SHP77 (cell line): ENCODE results near the gene RPAP3.

ENCODE experiments used
- DNase-seq, 2 experiments: peaks; one replicate each; lab custom pipeline; 2025; lab: John Stamatoyannopoulos, UW

The RPAP3 gene

DNA sequence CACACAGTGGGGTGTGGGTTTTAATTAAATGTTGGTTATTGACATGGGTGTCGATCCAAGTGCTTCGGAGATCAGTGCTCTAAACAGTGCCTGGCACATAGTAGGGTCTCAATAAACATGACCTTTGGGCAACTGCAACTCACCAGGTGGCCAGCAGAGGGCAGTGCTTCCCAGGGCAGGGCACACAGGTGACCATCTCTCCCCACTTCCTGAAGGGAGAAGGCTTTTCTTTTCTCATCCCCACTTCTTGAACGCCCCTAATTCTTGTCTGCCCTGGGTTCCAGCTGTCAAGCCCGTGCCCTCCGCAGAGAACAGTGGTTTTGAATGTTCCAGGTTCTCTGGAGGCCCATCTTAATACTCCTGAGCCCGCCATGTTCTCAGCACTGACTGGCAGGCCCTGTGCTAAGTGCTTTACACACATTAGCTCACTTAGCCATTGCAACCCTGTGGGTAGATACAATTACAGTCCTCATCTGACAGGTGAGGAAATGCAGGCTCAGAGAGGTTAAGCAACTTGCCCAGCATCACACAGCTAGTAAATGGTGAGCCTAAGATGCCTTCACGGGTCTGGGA lies 36.5 kb upstream of the RPAP3 start:
- peak; percentile 13 to 21 for DNase-seq

DNA sequence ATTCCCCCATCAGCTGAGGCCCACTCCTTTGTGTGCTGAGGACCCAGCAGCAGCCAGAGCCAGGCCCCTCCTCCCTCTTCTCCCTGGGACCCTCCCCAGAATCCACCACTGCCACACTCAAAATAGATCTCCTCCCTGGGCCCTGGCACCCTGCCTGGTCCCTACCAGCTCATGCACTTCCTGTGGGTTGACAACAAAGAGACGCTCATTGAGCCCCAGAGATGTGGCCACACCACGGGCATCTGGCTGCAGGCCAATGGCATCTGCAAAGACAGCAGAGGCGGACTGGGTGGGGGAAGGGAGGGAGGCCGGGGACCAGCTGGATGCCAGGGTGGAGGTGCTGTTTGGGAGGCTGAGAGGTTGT lies 35.5 kb upstream of the RPAP3 start:
- DNase-seq: peak; percentile 94 to 97

DNA sequence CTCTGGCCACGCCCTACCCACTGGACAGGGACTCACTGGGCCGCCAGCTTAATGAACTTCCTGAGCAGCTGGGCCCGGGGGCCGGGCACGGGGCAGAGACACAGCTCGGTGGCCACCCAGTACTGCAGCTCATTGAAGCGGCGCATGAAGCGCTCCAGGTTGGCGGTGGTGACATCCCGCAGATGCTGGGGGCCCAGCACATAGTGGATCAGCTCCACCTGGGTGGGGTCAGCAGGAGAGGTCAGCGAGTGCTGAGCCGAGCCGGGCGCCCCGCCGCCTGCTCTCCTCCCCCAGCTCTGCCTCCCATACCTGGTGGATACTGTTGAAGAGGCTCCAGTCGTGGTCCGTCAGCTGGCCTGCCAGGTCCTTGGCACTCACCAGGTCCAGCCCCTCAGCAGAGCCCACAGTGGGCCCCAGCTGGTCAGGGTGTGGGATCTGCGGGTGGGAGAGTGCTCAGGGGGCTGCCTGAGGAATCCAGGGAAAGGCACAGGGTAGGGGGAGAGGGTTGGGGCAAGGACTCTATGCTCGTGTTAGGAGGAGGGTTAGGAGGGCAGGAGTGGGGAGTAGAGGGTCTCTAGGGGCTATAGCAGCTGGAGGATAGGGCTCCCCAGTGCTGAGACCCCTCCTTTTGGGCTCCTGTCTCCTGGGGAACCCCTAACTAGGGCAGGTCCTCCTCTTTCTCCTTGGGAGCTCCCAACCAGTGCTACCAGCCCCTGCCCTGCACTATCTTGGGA lies 34.9 kb upstream of the RPAP3 start:
- DNase-seq: peak; percentile 70 to 79

DNA sequence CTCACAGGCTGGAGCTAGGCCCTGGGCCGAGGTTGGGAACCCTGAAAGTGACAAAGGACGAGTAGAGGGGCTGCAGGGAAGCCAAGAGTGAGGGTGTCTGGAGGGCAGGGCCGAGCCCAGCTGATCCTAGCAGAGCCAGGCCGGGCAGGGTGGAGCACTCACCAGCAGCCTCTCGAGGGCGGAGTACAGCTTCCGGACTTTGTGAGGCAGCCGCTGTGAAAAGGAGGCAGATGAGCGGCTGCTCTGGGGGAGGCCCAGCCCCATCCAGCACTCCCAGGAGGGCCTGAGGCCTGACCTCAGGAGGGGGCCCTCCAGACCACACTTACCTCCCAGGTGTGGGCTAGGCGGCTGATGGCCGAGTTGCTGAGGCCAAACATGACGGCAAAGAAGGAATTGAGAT lies 34.1 kb upstream of the RPAP3 start:
- DNase-seq: peak; percentile 35 to 52

DNA sequence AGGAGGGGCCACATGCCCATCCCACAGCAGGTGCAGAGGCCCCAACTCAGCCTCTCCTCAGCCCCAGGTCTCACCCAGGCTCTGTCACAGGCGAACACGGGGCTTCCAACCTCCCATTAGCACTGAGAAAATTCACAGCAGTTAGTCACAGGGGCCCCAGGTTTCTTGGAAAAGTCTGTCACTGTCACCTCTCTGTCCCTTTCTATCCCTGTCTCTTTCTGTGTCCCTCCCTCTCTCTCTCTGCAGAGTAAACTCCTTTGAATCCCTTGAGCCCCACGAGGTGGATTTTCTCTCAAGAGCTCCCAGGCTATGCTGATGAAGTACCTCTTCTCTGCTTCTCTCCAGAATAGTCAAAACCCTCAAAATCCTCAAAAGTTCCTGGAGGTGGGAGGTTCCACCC lies 33.5 kb upstream of the RPAP3 start:
- no peak for DNase-seq

DNA sequence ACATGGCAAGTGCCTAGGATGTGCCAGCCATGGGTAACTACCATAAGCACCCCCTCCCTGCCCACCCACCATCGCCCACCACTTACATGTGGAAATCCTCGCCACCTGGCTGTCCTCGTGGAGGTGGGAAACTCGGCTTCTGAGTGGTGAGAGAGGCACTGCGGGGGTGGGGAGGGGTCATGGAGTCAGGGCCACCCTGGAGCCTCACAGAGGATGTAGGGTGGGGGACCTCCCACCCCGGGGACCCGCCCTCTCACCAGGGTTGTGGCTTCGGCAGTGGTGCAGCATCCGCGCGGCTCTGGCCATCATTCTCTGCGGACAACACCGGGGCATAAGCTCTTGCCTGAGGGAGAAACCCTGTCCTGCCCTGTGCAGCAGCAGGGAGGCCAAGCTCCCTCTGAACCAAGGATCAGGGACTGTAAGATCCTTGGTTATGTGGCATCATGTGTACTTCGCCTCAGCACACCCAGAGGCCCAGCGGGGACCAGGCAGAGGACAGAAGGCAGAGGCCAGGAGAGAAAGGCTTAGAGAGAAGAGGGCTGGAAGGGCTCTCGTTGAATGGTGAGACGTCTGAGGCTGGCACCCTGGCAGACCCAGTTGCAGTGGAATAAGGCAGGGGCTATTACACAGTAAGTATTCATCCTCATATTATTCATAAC lies 32.2 kb upstream of the RPAP3 start:
- no peak for DNase-seq

DNA sequence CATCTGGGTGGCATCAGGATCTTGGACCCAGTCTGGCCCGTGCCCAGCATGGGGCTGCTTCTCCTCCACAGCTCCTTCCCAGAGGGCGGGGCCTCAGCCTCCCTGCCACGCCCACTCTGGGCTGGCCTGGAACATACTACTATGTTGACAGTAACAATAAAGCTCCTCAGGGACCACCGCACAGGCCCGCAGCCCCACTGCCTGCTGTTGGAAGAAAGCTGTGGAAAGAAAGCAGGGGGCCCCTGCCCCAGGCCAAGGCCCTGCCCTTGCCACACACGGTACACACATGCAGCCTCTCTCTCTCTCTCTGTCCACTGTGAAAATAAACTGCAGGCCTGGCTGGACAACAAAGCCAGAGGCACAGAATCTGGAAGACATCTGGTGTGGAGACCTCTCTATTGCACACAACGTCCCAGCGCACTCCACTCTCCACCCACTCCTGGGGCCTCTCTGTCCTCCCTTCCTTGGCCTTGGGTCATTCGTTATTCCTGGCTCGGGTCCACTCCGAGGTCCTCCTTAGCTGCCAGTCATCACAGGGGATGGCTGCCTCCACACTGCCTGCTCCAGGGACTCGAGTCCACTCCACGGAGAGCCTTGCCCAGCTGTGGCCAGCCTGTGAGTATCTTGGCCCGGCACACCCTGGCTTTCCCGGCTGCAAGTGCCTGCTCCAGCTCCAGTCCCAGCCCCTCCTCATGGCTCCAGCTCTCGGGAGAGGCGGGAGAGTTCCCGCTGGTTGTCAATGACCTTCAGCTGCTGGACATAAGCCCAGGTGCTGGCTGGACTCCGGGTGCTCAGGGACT lies 31.2 kb upstream of the RPAP3 start:
- DNase-seq: peak; percentile 32 to 33

DNA sequence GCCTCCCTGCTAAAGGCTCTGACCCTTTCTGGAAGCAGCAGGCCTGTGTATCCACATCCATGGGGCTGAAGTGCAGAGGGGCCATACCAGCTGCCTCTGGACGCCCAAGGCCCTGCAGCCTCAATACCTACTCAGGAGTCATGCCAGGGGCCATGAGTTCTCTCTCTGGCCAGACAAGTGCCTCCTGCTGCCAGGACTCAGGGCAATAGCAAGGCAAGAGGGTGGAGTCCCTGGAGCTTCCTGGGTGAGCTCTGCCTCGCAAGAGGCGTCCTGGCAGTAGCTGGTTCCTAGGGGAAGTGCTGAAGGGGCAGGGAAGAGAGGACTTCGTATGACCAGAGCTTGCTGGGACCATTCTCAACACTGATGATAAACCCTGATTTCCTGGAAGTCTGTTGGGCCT lies 30.4 kb upstream of the RPAP3 start:
- no peak for DNase-seq

DNA sequence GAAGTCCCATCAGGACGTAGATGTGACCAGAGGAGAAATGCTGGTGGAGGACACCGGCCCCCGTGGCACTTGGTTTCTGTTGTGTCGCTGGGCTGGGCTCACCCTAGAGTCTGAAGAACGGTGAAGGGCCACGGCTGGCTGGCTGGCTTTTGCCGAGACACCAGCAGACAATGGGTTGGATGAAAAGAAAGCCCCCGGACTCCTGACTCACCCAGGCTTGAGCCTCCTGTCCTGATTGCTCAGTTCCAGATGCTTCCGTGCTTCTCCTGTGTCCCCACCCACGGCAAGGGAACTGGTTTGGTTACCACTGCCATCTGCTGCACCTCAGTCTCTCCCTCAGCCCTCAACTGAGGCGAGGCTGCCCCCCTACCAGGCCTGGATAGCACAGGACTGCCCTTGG lies 29.8 kb upstream of the RPAP3 start:
- no peak for DNase-seq

DNA sequence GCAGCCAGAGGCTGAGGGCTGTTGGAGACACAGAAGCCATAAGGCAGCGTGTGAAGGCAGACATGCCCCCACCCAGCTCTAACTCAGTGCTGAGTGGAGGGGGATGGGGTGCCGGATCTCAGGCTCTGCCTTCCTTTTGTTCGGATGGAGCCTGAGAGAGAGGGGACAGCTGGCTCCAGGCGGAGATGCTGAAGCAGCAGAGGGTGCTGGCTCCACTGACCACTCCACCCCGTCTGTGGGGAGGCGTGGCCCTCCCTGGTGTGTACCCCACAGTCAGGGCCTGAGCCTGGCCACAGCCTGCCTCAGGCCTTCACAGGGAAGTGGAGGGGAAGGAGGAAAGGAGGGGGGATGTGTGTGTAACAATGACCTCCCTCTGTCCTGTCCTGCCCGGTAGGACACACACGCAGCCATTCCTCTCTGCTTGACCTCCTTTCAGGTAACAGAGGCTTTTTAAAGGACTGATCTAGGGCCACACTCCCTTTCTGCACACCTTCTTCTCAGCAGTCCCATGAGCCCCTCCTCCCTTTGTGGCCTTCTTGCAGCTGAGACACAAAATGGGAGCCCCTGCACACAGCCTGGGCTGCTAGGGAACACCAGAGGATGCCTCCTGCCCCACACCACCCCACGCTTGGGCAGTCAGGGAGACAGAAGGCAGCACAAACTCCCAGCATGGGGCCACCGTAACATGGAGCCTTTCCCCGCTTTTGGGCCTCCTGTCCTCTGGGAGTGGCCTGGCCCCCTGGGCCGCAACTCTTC lies 29.1 kb upstream of the RPAP3 start:
- DNase-seq: peak; percentile 53 to 60

DNA sequence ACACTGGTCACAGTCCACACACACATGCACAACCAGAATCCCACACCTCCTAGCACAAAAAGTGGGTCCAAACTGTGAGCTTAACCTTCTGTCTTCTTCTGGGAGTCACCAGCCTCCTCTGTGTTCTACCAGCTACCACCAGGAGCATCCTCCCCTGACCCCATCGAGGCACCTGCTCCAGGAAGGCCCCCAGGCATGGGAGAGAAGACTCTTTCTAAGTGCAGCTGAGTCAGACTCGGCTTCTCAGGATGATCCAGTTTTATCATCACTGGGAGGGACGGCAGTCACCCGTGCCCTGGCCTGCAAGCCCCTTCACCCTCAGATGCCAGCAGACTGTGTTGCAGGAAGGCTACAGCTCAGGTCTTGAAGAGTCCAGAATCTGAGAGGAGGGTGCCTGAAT lies 27.3 kb upstream of the RPAP3 start:
- DNase-seq: no peak

DNA sequence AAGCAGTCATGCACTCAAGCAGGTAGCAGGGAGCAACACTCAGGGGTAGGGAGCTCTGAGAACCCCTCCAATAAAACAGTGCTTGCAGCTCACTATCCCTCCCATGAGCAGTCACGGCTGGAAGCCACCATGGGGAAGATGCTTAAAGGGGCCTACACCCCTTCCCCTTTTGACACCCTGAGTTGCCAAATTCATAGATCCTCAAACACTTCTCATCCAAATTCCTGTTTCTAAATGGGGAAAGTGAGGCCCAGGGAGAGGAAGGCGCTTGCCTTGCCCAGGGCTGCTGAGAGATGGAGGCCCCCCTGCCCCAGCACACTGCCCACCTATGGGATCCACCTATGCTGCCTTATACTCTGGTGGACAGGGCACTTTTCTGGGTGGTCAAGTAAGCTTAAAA lies 26.7 kb upstream of the RPAP3 start:
- DNase-seq: no peak

DNA sequence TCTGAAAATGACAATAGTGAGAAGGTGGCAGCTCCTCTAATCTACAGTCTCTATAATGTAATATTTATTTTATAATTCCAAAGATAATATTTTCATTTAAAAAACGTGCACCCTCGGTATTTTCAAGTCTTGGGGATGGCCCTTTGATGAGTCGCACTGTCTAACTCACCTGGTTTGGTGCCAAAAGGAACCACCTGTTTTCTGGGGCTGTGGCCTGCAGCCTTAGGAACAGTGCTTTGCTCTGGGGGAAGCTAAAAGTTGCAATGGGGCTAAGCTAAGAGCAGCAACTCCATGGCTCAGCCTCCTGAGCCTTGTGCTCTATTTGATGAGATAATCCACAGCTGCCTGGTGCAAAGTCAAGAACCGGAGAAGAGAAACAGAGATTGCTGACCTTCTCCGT lies 25.9 kb upstream of the RPAP3 start:
- no peak for DNase-seq

DNA sequence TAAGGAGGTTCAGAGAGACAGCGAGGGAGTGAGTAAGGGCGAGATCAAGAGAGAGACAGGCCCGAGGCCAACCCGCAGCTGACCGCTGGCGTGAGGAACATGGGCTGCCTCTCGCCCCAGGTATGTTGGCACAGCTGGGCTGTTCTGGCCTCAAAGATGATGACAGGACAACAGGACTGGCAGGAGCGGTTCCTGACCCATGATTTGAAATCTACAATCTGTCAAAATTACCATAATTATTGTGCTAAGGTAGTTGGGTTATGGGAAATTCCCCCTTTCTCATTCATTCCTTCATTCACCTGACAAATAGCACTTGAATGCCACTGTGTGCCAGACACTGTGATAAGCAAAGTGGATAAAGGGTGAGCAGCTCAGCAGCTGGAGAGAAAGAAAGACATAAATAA lies 24.5 kb upstream of the RPAP3 start:
- DNase-seq: peak; percentile 77 to 79

DNA sequence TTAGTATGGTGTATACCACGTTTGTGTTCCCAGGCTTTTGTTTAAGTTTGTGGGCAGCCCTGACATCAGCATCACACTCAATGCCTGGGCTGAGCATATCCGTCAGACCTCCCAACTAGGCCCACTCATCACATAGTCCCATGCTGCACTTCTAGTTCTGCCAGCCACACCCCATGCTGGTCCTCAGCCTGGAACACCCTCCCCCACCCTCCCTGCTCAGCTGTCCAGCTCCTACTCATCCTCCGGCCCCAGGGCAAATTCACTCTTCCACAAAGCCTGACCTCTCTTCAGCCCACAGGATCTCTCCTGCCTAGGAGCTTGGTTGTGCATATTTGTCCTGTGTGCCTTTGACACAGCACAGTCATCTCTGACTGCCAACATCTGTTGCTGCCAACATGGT lies 23.4 kb upstream of the RPAP3 start:
- peak in 1 of 2 experiments; percentile 13 for DNase-seq

DNA sequence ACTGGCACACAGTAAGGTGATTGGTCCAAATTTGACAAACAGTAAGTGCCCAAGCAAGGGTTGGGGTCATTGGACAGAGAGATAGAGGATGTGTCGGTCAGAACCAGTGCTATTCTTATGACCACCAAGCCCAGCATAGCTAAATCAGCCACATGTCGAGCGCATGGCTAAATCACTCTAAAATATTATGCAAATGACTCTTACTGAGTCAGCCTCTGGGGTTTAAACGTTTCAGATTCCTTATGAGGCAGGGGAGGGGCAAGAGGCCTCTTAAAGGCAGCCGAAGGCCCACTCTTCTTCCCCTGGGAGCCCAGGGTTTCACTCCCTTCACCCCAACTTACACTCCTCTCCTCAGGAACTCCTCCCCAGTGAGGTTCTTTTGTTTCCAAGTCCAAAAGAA lies 20.1 kb upstream of the RPAP3 start:
- no peak for DNase-seq

DNA sequence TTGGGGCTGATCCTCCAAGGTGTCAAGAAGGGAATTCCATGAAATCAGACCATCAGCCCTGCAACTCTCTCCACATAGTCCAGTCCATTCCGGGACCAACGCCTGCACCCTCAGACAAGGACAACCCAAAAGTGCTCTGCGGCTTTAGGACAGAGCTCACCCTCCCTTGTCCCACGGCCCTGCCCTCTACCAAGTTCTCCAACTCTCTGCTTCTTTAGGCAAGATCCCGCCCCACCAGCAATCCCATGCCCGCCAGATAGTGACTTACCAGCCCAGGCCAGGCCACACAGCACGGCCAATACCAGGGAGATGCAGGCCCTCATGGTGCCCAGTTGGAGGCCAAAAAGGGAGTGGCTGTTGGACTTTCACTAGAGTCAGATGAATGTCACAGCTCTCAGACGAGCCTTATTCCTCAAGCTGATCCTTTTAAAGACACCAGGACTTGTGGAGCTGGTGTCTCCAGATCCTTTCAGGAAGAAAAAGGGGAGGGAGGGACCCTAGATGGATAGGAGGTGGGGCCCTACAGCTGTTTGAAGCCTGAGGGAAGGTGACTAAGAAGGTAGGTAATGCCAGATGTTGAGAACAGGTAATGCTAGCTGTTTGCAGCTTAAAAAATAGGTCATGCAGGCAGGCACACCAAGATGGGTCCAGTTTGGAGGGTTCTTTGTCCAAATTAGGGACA lies 19.4 kb upstream of the RPAP3 start, which contains the start of gene ENDOU:
Gene ENDOU (minus strand): TSS at position 400 of the 682 bp plus-strand sequence. CDS start 77 bp downstream, at position 323.
- no peak for DNase-seq

DNA sequence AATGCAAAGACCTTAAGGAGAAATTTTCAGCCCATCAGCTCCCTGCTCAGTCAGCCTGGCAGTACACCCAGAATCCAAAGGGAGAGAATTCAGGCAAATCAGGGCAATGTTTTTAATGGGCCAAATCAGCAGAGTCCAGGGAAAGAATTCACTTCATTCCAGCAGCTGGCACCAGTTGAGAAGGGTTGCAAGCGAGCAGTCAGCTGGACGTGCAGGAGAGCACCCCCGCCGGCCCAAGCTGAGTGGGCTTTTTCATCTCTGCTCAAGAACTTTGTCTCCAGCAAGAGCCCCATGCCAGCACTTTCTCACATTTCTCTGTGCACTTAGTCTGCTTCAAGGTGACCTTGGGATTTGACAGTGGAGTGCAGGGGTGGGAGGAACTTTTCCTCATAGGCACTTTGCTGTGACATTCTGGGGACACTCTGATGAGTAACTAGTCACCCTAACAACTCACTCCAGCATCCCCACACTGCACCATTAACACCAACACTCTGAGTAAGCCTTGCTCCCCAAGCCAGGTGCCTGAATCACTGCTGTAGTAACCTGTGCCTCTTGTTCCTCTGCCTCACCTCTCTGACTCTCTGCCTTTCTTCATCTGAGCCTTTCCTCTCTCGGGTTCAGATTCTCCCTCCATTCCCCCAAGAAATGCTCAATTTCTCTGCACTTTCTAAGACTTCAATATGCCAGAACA lies 17.3 kb upstream of the RPAP3 start:
- DNase-seq: no peak

DNA sequence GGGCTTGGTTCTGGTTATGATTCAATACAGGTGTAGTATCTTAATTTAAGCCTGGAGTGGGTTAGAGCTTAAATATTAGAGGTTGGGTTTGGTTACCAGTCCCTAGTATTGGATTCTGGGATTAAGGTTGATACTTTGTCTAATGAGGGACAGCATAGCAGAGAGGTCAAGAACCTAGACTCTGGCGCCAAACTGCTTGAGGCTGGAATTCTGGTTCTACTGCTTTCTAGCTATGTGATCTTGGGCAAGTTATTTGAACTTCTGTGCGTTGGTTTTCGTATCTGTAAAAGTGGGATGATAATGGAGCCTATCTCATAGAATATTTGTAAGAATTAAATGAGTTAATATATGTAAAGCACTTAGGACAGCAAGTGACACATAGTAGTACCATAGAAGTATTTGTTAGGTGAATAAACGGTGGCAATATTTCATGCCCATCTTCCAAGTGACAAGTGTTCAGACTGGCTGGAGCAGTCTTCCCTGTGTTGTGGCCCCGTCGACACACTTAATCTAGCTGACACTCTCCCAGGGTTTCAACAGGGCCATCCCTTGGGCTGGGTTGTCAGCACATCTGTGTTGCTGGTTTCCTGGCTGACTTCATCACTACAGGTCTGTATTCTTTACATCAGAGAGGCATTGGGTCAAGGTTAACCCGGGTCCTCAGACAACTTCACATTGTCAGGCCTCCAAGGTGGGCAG lies 16.5 kb upstream of the RPAP3 start:
- no peak for DNase-seq

DNA sequence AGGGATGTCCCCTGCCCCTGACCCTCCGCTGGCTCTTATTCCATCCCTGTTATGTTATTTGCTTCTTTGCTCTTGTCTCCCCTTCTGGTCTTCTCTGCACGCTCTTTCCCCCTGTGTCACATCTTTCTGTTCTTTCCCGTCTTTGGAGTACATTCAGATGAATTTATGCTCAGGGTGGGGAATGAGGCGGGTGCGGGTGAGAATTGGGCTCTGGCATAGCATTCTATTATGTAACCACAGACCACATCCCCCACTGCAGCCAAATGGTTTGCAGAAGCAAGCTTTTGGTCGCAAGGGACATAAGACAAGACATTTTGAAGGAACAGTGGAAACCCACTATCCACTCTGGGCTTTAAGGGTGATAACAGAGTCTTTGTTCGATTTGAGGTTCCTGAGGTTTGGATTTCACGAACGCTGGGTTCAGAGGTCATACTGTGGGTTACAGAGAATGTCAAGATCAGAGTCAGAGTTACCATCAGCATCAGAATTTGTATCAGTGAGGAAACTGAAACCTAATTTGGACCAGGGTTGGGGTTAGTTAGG lies 15.7 kb upstream of the RPAP3 start:
- DNase-seq: no peak
